NT2/D1 (cell line): Measurements from ENCODE around the gene DEPDC7.

Source experiments
- DNase-seq: peaks from one replicate; pipeline ENCODE4 v3.0.0-alpha.2; 2011; ENCODE audit warnings: low read depth, low spot score
- H3K27me3 ChIP-seq: 2 replicates; pipeline ENCODE4 v1.6.0; 2011; ENCODE audit warnings: mild to moderate bottlenecking; ENCODE audit not compliant: insufficient read length, insufficient read depth
- H3K36me3 ChIP-seq: 2 replicates; pipeline ENCODE4 v1.6.1; 2011; ENCODE audit warnings: mild to moderate bottlenecking, low read length, mixed read lengths; ENCODE audit not compliant: insufficient read depth, insufficient read length
- H3K4me1 ChIP-seq: 2 replicates; pipeline ENCODE4 v1.5.1; 2011; ENCODE audit not compliant: insufficient read depth, insufficient read length
- H3K4me3 ChIP-seq: 2 replicates; pipeline ENCODE4 v1.5.1; 2011; ENCODE audit warnings: low read depth; ENCODE audit not compliant: insufficient read length
- H3K9ac ChIP-seq: 2 replicates; pipeline ENCODE4 v1.6.0; 2011; ENCODE audit warnings: low read depth; ENCODE audit not compliant: insufficient read length
- H3K9me3 ChIP-seq: 2 replicates; pipeline ENCODE4 v1.5.1; 2011; ENCODE audit warnings: mild to moderate bottlenecking, low read length; ENCODE audit not compliant: insufficient read depth
- SUZ12 ChIP-seq: IDR thresholded peaks from 2 replicates; pipeline ENCODE4 v1.6.1; 2011; ENCODE audit not compliant: insufficient read length, insufficient read depth; ENCODE audit errors: extremely low read depth
- YY1 ChIP-seq: IDR thresholded peaks from 2 replicates; pipeline ENCODE4 v1.6.1; 2011; ENCODE audit not compliant: insufficient read length, insufficient read depth
- ZNF274 ChIP-seq: IDR thresholded peaks from 2 replicates; pipeline ENCODE4 v1.6.1; 2011; ENCODE audit warnings: mild to moderate bottlenecking, low read depth, low read length

DEPDC7 gene

DNA sequence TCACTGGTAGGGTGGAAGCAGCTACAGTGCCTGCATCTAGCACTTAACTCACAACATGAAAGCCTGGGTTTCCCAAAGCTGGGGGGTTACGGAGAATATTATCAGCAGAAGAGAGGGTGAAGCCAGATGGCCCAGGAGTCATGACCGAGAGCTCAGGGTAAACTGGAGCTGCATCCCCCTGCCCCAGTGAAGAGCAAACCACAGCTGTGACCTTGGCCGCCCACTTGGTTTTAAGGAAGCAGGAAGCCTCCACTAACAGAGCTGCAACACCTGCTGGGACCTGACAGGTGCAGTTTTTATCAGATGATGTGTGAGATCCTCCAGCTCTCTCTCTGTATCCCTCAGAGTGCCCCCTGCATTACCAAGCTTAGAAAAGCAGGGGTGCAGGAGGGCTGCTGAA, 44.6 kb downstream of the DEPDC7 start:
- peaks cover 37% of the 10 kb centered on the region for H3K36me3 ChIP-seq

DNA sequence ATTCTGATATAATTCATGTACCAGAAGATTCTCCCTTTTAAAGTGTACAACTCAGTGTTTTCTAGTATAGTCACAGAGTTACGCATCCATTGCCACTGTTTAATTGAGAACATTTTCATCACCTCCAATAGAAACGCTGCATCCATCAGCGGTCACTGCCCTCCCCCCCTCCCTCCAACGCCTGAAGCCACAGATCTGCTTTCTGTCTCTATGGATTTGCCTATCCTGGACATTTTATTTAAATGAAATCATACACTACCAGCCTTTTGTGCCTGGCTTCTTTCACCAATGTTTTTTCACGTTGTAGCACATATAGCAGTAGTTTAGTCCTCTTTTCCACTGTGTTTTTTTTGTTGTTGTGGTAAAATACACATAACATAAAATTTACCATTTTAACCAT, 46.5 kb downstream of the DEPDC7 start:
- H3K36me3 ChIP-seq, result peaks cover 46% of the 10 kb centered on the region
- no peak for DNase-seq
- no peaks in the 10 kb centered on the region for H3K27me3 ChIP-seq

More for the DNA sequence above, 44.6 kb downstream of the DEPDC7 start:
- Histone ChIP-seq H3K9ac (no peak overlapping the region), H3K27me3 (no peaks in the 10 kb centered on the region), H3K4me1 (no peaks in the 10 kb centered on the region), H3K4me3 (no peak overlapping the region), H3K9me3 (no peaks in the 10 kb centered on the region)
- no peak for DNase-seq
- TF ChIP-seq SUZ12, result no peak
- TF ChIP-seq ZNF274, result no peak
- no peak for TF ChIP-seq YY1

GRCh38 chr11:33063326-33063881, 47.7 kb downstream of the DEPDC7 start:
- DNase-seq, result no peak
- Histone ChIP-seq H3K4me1 (no peaks in the 10 kb centered on the region), H3K36me3 (peaks cover 42% of the 10 kb centered on the region), H3K27me3 (no peaks in the 10 kb centered on the region), H3K9me3 (no peaks in the 10 kb centered on the region), H3K9ac (no peak overlapping the region), H3K4me3 (no peak overlapping the region)
- TF ChIP-seq SUZ12 (no peak), YY1 (no peak), ZNF274 (no peak)

More for the DNA sequence above, 46.5 kb downstream of the DEPDC7 start:
- Histone ChIP-seq H3K9ac (no peak overlapping the region), H3K4me1 (no peaks in the 10 kb centered on the region), H3K9me3 (no peaks in the 10 kb centered on the region), H3K4me3 (no peak overlapping the region)
- no peak for TF ChIP-seq YY1
- no peak for TF ChIP-seq SUZ12
- no peak for TF ChIP-seq ZNF274

GRCh38 chr11:33064033-33064825, 48.6 kb downstream of the DEPDC7 start:
- no peak for DNase-seq
- Histone ChIP-seq H3K27me3 (no peaks in the 10 kb centered on the region), H3K4me3 (no peak overlapping the region), H3K36me3 (peaks cover 42% of the 10 kb centered on the region), H3K9me3 (no peaks in the 10 kb centered on the region), H3K9ac (no peak overlapping the region), H3K4me1 (peaks cover 4% of the 10 kb centered on the region)
- TF ChIP-seq SUZ12 (no peak), ZNF274 (no peak), YY1 (no peak)

GRCh38 chr11:33064866-33065265, 49.2 kb downstream of the DEPDC7 start:
- Histone ChIP-seq H3K4me3 (no peak overlapping the region), H3K27me3 (no peaks in the 10 kb centered on the region)
- TF ChIP-seq ZNF274 (no peak), YY1 (no peak), SUZ12 (no peak)

DNA sequence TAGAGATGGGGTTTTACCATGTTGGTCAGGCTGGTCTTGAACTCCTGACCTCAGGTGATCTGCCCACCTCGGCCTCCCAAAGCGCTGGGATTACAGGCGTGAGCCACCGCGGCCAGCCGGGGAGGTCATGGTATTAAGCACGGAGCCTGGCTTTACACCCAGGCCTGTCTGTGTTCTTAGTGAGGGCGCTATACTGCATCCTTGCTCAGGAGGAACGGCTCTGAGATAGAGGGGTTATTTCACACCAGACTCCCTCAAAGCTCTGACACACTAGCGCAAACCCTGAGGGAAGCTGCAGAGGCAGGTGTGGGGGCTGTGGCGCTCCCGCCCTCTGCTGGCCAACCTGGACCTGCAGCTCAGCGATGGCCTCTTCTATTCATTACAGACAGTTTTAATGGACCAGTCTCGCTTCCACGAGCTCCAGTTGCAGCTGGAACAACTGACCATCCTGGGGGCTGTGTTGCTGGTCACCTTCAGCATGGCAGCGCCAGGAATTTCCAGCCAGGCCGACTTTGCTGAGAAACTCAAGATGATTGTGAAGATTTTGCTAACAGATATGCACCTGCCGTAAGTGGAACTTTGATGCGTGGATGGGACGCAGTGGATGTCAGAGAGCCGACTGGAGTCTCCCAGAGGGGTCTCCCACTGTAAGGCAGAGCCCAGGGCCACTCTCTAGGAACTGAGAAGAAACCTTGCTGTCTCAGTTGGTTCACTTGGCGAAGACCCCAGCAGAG, 49.9 kb downstream of the DEPDC7 start:
- DNase-seq, result peak; percentile 40
- Histone ChIP-seq H3K27me3 (no peaks in the 10 kb centered on the region), H3K36me3 (peaks cover 42% of the 10 kb centered on the region), H3K9ac (no peak overlapping the region), H3K4me1 (peaks cover 4% of the 10 kb centered on the region), H3K4me3 (no peak overlapping the region), H3K9me3 (no peaks in the 10 kb centered on the region)
- no peak for TF ChIP-seq ZNF274
- TF ChIP-seq SUZ12, result no peak
- no peak for TF ChIP-seq YY1

More at GRCh38 chr11:33064866-33065265, 49.2 kb downstream of the DEPDC7 start:
- Histone ChIP-seq H3K9me3 (no peaks in the 10 kb centered on the region), H3K36me3 (peaks cover 48% of the 10 kb centered on the region), H3K9ac (no peak overlapping the region), H3K4me1 (peaks cover 4% of the 10 kb centered on the region)
- no peak for DNase-seq

DNA sequence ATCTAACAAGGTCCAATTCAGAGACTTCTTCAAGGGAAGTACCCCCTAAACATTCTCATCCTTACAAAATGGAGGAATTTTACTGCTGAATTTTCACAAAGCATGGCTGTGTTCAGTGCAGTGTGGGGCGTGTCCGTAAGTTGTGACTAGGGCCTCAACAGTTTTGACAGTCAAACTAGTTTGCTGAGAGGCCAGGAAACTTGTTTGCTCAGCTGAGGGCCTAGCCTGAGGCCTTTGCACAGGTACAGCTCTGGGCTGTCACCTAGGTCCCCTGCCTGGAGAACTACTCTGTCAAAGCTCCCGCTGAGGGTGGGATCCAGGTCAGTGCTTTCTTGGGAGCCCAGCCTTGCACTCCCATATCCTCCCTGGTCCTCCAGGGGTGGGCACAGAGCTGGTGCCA, 51.6 kb downstream of the DEPDC7 start:
- Histone ChIP-seq H3K9me3 (no peaks in the 10 kb centered on the region), H3K4me3 (no peak overlapping the region), H3K4me1 (peaks cover 4% of the 10 kb centered on the region), H3K36me3 (peaks cover 43% of the 10 kb centered on the region), H3K9ac (no peak overlapping the region), H3K27me3 (no peaks in the 10 kb centered on the region)
- no peak for DNase-seq
- no peak for TF ChIP-seq ZNF274
- no peak for TF ChIP-seq SUZ12
- TF ChIP-seq YY1, result no peak
